ENCODE measurements around the gene IRF7. TPM values are rescaled to one million over a fixed set of nuclear protein-coding genes. Genes with fewer than 3 reads are reported as not detected.

The IRF7 gene
- total and polyA plus RNA-seq, 4 donors = 15.7 to 62.4 (median 37.0) TPM

GRCh38 chr11:626475-627307 lies 10.9 kb upstream of the IRF7 start, which contains the start of gene SCT:
Gene SCT, minus strand, starts transcription at chr11:627181. Its CDS starts 38 bp downstream, at chr11:627143.
- 41% methylated on average over 72 of the region's 72 CpGs for WGBS
- Histone ChIP-seq H3K4me3 (ENCODE audit: low read depth in 1 of 3, low read length in 3 of 3) (no peak within 1 kb of the TSS), H3K27me3 (ENCODE audit: control insufficient read depth in 4 of 4, insufficient read depth in 4 of 4, low read length in 3 of 4) (no peaks in the 10 kb centered on the region), H3K9me3 (ENCODE audit: control insufficient read depth in 4 of 4, low read length in 3 of 4) (no peaks in the 10 kb centered on the region), H3K9ac (ENCODE audit: low read depth in 1 of 2, low read length in 2 of 2) (no peak within 1 kb of the TSS), H3K36me3 (ENCODE audit: control insufficient read depth in 4 of 4, insufficient read depth in 3 of 4, low read depth in 1 of 4, low read length in 3 of 4) (peaks cover 0 to 2% (median 0%) of the 10 kb centered on the region in 4 donors), H3K4me1 (ENCODE audit: control insufficient read depth in 4 of 4, insufficient read depth in 4 of 4, low read length in 3 of 4) (peaks cover 4 to 21% (median 9%) of the 10 kb centered on the region in 4 donors), H3K27ac (ENCODE audit: low read depth in 1 of 2, low read length in 2 of 2) (no peak within 1 kb of the TSS)
- no peak for DNase-seq (ENCODE audit: low spot score)
- TF ChIP-seq EGR1 (IDR thresholded peaks at IDR 0.05; ENCODE audit: low read depth in 2 of 2) (no peak), CTCF (IDR thresholded peaks at IDR 0.05; ENCODE audit: low read depth, low read length, missing input control) (no peak), RXRA (IDR thresholded peaks at IDR 0.05) (no peak), REST (IDR thresholded peaks at IDR 0.05) (no peak), HNF4G (IDR thresholded peaks at IDR 0.05) (no peak), FOXA2 (IDR thresholded peaks at IDR 0.05) (no peak), ZBTB33 (IDR thresholded peaks at IDR 0.05) (no peak), SP1 (IDR thresholded peaks at IDR 0.05) (no peak), GABPA (IDR thresholded peaks at IDR 0.05 in 1 of 2, conservative IDR thresholded peaks at IDR 0.05 in 1 of 2) (no peak), TAF1 (conservative IDR thresholded peaks at IDR 0.05) (no peak), HNF4A (conservative IDR thresholded peaks at IDR 0.05) (no peak), YY1 (IDR thresholded peaks at IDR 0.05) (no peak), RAD21 (IDR thresholded peaks at IDR 0.05) (no peak), FOXA1 (IDR thresholded peaks at IDR 0.05) (no peak)
- TF ChIP-seq, protein P1, sequence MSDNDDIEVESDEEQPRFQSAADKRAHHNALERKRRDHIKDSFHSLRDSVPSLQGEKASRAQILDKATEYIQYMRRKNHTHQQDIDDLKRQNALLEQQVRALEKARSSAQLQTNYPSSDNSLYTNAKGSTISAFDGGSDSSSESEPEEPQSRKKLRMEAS (IDR thresholded peaks at IDR 0.05) = no peak
- TF ChIP-seq, protein P2, sequence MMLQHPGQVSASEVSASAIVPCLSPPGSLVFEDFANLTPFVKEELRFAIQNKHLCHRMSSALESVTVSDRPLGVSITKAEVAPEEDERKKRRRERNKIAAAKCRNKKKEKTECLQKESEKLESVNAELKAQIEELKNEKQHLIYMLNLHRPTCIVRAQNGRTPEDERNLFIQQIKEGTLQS (IDR thresholded peaks at IDR 0.05) = no peak

All from liver (tissue), 9 donors.